Activated CD8-positive, alpha-beta memory T cell treated with anti-CD3 and anti-CD28 coated beads, Interleukin-2, amount 50 U/mL, for 24 hours (primary cell): ENCODE results near the gene LSM10.

Source experiments
- DNase-seq: peaks from one replicate; pipeline ENCODE4 v3.0.0-alpha.2; 2020; ENCODE audit errors: extremely low read depth

The LSM10 gene

GRCh38 chr1:36351227-36351977 lies 46.3 kb downstream of the LSM10 start:
- no peak for DNase-seq

GRCh38 chr1:36350659-36351226 lies 47.0 kb downstream of the LSM10 start:
- no peak for DNase-seq

- no peak for DNase-seq
Observed at GRCh38 chr1:36349839-36350238, 47.9 kb downstream of the LSM10 start.

DNA sequence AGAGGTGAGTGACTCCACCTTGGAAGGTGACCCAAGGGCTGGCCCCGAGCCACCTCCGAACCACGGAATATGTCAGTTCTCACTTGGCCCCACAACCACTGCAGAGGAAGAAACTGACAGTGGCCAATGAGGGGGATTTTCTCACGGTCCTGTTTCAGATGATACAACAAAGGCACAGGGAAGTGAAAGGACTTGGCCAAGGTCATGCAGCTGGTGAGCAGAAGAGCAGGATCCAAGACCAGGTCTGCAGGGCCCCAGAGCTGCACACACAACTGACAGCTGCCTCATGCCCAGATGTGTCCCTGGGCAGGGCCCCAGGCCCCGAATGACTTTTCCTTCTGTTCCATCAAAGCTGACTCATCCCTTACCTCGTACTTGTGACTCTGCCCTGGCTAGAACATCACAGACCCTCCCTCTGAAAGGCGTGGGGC lies 48.5 kb downstream of the LSM10 start:
- no peak for DNase-seq

- no peak for DNase-seq
Observed at GRCh38 chr1:36346741-36347370, 50.9 kb downstream of the LSM10 start.

- DNase-seq, result no peak
Observed at GRCh38 chr1:36345353-36345752, 52.4 kb downstream of the LSM10 start.

- DNase-seq, result no peak
Observed at GRCh38 chr1:36344395-36344680, 53.4 kb downstream of the LSM10 start.

DNA sequence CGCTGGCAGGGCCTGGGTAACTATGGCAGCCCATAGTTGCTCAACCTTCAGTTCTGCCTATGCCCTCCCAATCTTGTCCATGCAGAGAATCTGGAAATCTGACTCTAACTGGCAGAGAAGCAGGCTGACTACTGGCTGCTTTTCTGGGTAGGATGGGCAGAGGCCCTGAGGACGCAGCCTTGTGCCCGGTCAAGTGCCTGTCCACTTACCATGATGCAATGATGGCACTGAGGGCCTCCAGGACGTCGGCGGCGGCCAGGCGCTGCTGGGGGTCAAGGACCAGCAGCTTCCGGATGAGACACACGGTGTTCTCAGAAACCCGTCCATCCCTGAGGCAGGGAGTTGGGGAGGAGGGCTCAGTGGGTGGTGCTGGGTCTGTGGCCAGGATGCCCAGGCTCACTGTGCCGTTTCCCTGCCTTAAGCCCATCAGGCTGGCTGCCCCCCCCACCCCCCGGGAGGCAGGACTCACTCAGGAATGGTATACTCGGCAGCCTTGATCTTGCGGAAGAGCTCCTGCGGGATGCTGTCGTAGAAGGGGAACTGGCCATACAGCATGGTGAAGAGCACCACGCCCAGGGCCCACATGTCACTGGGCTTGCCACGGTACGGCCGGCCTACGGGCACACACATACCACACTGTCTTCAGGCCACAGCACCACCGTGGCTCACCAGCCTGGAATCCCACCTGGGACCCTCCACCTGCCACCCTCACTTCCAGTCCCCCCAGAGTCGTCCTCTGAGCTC lies 53.9 kb downstream of the LSM10 start:
- DNase-seq, result no peak
